NB4 (cell line): ENCODE measurements around the gene MYO1E.

Source experiments
- CTCF ChIP-seq: IDR thresholded peaks from one replicate; pipeline ENCODE4 v1.5.1; 2012; ENCODE audit warnings: low read depth, low read length
- POLR2A ChIP-seq: IDR thresholded peaks from 2 replicates; pipeline ENCODE4 v1.6.1; 2011; ENCODE audit warnings: mild to moderate bottlenecking; ENCODE audit not compliant: insufficient read length; ENCODE audit errors: extremely low read depth

- no peak for TF ChIP-seq CTCF
- TF ChIP-seq POLR2A = no peak
Observed at GRCh38 chr15:59298225-59298853, 74.3 kb downstream of the MYO1E start.
